Testis (tissue), 3 donors: Measurements from ENCODE around the gene OTOA. TPM values are rescaled to one million over a fixed set of nuclear protein-coding genes. Genes with fewer than 3 reads are reported as not detected.
A peak's percentile ranks its signal among the peaks of the same experiment; 100 is the strongest.

Experiments
- DNase-seq: peaks from one replicate; pipeline ENCODE4 v3.0.0-alpha.2; 2019
- H3K27ac ChIP-seq, 2 donors: fragments of 200-600 bp; sonication (generic); one replicate each; pipeline ENCODE4 v1.5.1; 2019
- H3K27me3 ChIP-seq: fragments of 200-600 bp; sonication (generic); one replicate; pipeline ENCODE4 v1.5.1; 2019
- H3K36me3 ChIP-seq: fragments of 200-600 bp; sonication (generic); one replicate; pipeline ENCODE4 v1.5.1; 2017; ENCODE audit warnings: low read depth; ENCODE audit errors: missing control alignments
- H3K4me1 ChIP-seq: fragments of 200-600 bp; sonication (generic); one replicate; pipeline ENCODE4 v1.5.1; 2019
- H3K4me3 ChIP-seq, 2 donors: fragments of 200-600 bp; sonication (generic); one replicate each; pipeline ENCODE4 v1.5.1; 2017 to 2019
- H3K9me3 ChIP-seq: fragments of 200-600 bp; sonication (generic); one replicate; pipeline ENCODE4 v1.5.1; 2017
- CTCF ChIP-seq, 3 experiments: fragments of 450-650 bp in 2 of 3; fragments of 200-600 bp in 1 of 3; sonication (generic) in 1 of 3; IDR thresholded peaks; one replicate each; pipeline ENCODE4 v1.5.1; 2016 to 2019; ENCODE audit warnings: antibody characterized with exemption in 3 of 3, mild to moderate bottlenecking in 2 of 3, moderate library complexity in 1 of 3
- POLR2A ChIP-seq: fragments of 450-650 bp; IDR thresholded peaks from one replicate; pipeline ENCODE4 v1.6.1; 2017; ENCODE audit warnings: antibody characterized with exemption, mild to moderate bottlenecking, moderate library complexity
- WGBS, 2 donors: methylation state at CpG; one replicate each; pipeline ENCODE4 v1.1.5; 2018; 5-methylcytosine and 5-hydroxymethylcytosine counted together
- intact Hi-C: fragments of 100-400 bp; cut with DNase I; formaldehyde crosslinking; loops from one replicate; pipeline ENCODE4 v1.15.1; 2023; ENCODE audit warnings: low total_unique reads
- polyA plus RNA-seq: library from polyadenylated mRNA; stranded (reverse); fragments of 350-450 nt; fragmentation: Illumina TruSeq; extraction: RNeasy Lipid Tissue Mini Kit (QIAGEN cat#74804); gene quantifications from one replicate; pipeline ENCODE4 v1.2.3, GENCODE V29; 2014; ENCODE audit warnings: low read depth, low replicate concordance; ENCODE audit not compliant: insufficient read depth
- total RNA-seq, 2 donors: library from RNA; depleted of rRNA; stranded (reverse); fragments of >200 nt; gene quantifications; one replicate each; pipeline ENCODE4 v1.2.3, GENCODE V29; 2016

OTOA gene
- total and polyA plus RNA-seq, 3 donors from 2014 or later = 6.5 to 19.7 (median 11.2) TPM

- Histone ChIP-seq H3K27ac (no peak overlapping the region), H3K4me3 (no peak overlapping the region), H3K27me3 (no peaks in the 10 kb centered on the region), H3K9me3 (no peaks in the 10 kb centered on the region), H3K4me1 (peaks cover 5% of the 10 kb centered on the region), H3K36me3 (no peaks in the 10 kb centered on the region)
- no peak for DNase-seq
- 95 to 96% methylated on average over 32 to 37 of the region's 37 CpGs for WGBS, 2 donors
- intact Hi-C loops = no loop called here
- no peak for TF ChIP-seq CTCF (IDR thresholded peaks at IDR 0.05)
- TF ChIP-seq POLR2A = no peak
Observed at GRCh38 chr16:21637032-21637968, 26.5 kb upstream of the OTOA start.

- no peak overlapping the region for H3K27ac ChIP-seq
- H3K36me3 ChIP-seq = no peaks in the 10 kb centered on the region
- no peak for DNase-seq
- no peaks in the 10 kb centered on the region for H3K27me3 ChIP-seq
- H3K9me3 ChIP-seq = no peaks in the 10 kb centered on the region
- no peak overlapping the region for H3K4me3 ChIP-seq
- intact Hi-C loops = no loop called here
- H3K4me1 ChIP-seq = peaks cover 5% of the 10 kb centered on the region
- WGBS, 2 donors = 83 to 85% methylated on average over 4 of the region's 4 CpGs
- TF ChIP-seq CTCF (IDR thresholded peaks at IDR 0.05) = no peak
- no peak for TF ChIP-seq POLR2A
Observed at GRCh38 chr16:21638573-21638975, 25.2 kb upstream of the OTOA start.

- Histone ChIP-seq H3K36me3 (no peaks in the 10 kb centered on the region), H3K4me1 (peaks cover 5% of the 10 kb centered on the region), H3K9me3 (no peaks in the 10 kb centered on the region), H3K27ac (no peak overlapping the region), H3K27me3 (no peaks in the 10 kb centered on the region), H3K4me3 (no peak overlapping the region)
- intact Hi-C loops = no loop called here
- DNase-seq = no peak
- 89 to 93% methylated on average over 2 of the region's 2 CpGs for whole genome bisulfite sequencing, 2 donors
- no peak for TF ChIP-seq CTCF (IDR thresholded peaks at IDR 0.05)
- no peak for TF ChIP-seq POLR2A
Observed at GRCh38 chr16:21639493-21639892, 24.3 kb upstream of the OTOA start.

- Histone ChIP-seq H3K4me1 (peaks cover 5% of the 10 kb centered on the region), H3K27me3 (no peaks in the 10 kb centered on the region), H3K9me3 (no peaks in the 10 kb centered on the region), H3K27ac (peak overlapping the region in 1 of 2 donors; percentile 5), H3K36me3 (no peaks in the 10 kb centered on the region), H3K4me3 (no peak overlapping the region)
- TF ChIP-seq CTCF (IDR thresholded peaks at IDR 0.05) (no peak), POLR2A (no peak)
- WGBS, 2 donors = 54 to 66% methylated on average over 6 of the region's 6 CpGs
- no peak for DNase-seq
- intact Hi-C loops = no loop called here
Observed at GRCh38 chr16:21641916-21642315, 21.9 kb upstream of the OTOA start.
